Glutamatergic neuron (in vitro differentiated cells): ENCODE data around the gene SUN2. TPM values are rescaled to one million over a fixed set of nuclear protein-coding genes. Genes with fewer than 3 reads are reported as not detected.

ENCODE experiments used
- DNase-seq: peaks from one replicate; pipeline ENCODE4 v3.0.0; 2022
- H3K27ac Mint-ChIP-seq: one replicate; pipeline ENCODE4 v1.8.0; 2020; ENCODE audit warnings: mild to moderate bottlenecking, mixed read lengths, inconsistent platforms; ENCODE audit not compliant: unreplicated experiment
- H3K27me3 Mint-ChIP-seq: one replicate; pipeline ENCODE4 v1.8.0; 2020; ENCODE audit warnings: mild to moderate bottlenecking, moderate library complexity, mixed read lengths, inconsistent platforms; ENCODE audit not compliant: unreplicated experiment
- H3K36me3 Mint-ChIP-seq: one replicate; pipeline ENCODE4 v1.8.0; 2020; ENCODE audit warnings: mild to moderate bottlenecking, mixed read lengths, inconsistent platforms; ENCODE audit not compliant: unreplicated experiment
- H3K4me1 Mint-ChIP-seq: one replicate; pipeline ENCODE4 v1.8.0; 2020; ENCODE audit warnings: mild to moderate bottlenecking, low read depth, mixed read lengths, inconsistent platforms; ENCODE audit not compliant: unreplicated experiment
- H3K4me3 Mint-ChIP-seq: one replicate; pipeline ENCODE4 v1.8.0; 2020; ENCODE audit warnings: mild to moderate bottlenecking, mixed read lengths, inconsistent platforms; ENCODE audit not compliant: unreplicated experiment
- H3K9me3 Mint-ChIP-seq: one replicate; pipeline ENCODE4 v1.8.0; 2020; ENCODE audit warnings: mild to moderate bottlenecking, moderate library complexity, mixed read lengths, inconsistent platforms; ENCODE audit not compliant: unreplicated experiment
- total RNA-seq: library from RNA; stranded (reverse); fragmentation: NEBNext Ultra II Directional; extraction: Animal tissue kit (Norgen Biotek cat#: 25700); gene quantifications from one replicate; pipeline ENCODE4 v1.2.1, GENCODE V29; 2021; ENCODE audit not compliant: unreplicated experiment
- TF ChIP-seq, protein P1 (sequence below): fragments of 200-600 bp; sonication (generic); IDR thresholded peaks from one replicate; pipeline ENCODE4 v1.5.0; 2021; ENCODE audit not compliant: partially characterized antibody, unreplicated experiment

SUN2 gene
- total RNA-seq, 1 donor from 2014 or later = 174 TPM

GRCh38 chr22:38707984-38708383 is 47.8 kb downstream of the SUN2 start:
- Mint-ChIP-seq H3K4me1 (peaks cover 23% of the 10 kb centered on the region), H3K9me3 (peaks cover 3% of the 10 kb centered on the region), H3K27ac (no peak overlapping the region), H3K4me3 (peak overlapping the region; percentile 32), H3K27me3 (peaks cover 3% of the 10 kb centered on the region), H3K36me3 (no peaks in the 10 kb centered on the region)
- DNase-seq = no peak
- TF ChIP-seq, protein P1, sequence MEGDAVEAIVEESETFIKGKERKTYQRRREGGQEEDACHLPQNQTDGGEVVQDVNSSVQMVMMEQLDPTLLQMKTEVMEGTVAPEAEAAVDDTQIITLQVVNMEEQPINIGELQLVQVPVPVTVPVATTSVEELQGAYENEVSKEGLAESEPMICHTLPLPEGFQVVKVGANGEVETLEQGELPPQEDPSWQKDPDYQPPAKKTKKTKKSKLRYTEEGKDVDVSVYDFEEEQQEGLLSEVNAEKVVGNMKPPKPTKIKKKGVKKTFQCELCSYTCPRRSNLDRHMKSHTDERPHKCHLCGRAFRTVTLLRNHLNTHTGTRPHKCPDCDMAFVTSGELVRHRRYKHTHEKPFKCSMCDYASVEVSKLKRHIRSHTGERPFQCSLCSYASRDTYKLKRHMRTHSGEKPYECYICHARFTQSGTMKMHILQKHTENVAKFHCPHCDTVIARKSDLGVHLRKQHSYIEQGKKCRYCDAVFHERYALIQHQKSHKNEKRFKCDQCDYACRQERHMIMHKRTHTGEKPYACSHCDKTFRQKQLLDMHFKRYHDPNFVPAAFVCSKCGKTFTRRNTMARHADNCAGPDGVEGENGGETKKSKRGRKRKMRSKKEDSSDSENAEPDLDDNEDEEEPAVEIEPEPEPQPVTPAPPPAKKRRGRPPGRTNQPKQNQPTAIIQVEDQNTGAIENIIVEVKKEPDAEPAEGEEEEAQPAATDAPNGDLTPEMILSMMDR = no peak

DNA sequence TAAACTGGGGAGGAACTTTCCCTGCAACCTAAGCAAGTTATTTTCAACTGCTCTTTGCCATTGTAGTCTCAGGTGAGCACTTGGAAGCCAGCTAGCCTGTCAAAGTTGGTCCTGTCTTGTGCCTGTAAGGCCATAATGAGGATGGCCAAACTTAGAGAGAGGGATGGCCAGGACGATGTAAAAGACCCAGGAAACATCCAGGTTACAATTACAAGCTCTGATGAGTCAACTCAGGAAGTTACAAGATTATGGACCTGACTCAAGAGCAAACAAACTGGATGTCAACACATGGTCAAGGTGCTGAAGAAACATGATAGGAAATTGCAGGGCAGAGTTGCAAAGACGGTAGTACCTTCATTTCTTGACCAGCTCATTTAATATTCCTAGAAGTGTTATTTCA is 48.5 kb downstream of the SUN2 start:
- TF ChIP-seq, protein P1 = no peak
- H3K4me1 Mint-ChIP-seq = peaks cover 18% of the 10 kb centered on the region
- no peak for DNase-seq
- H3K9me3 Mint-ChIP-seq = peaks cover 3% of the 10 kb centered on the region
- H3K4me3 Mint-ChIP-seq = peak overlapping the region; percentile 95
- H3K27ac Mint-ChIP-seq = no peak overlapping the region
- no peaks in the 10 kb centered on the region for H3K36me3 Mint-ChIP-seq
- H3K27me3 Mint-ChIP-seq = peaks cover 3% of the 10 kb centered on the region

DNA sequence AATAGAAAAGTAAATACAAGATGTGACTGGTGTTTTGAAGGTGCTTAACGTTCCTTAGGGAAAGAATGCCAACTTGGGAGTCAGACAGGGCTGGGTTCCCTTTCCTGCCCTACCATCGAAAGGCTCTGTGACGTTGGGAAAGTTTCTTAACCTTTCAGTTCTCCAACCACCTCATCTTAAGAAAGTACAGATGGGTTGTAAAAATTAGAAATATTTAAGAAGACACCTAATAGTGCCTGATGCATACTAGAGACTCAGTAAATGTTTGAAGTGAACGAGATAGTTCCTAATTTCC is 49.0 kb downstream of the SUN2 start:
- DNase-seq = no peak
- Mint-ChIP-seq H3K36me3 (no peaks in the 10 kb centered on the region), H3K27ac (no peak overlapping the region), H3K27me3 (peaks cover 4% of the 10 kb centered on the region), H3K4me1 (peaks cover 16% of the 10 kb centered on the region), H3K4me3 (peak overlapping the region; percentile 95), H3K9me3 (peaks cover 4% of the 10 kb centered on the region)
- TF ChIP-seq, protein P1 = no peak

GRCh38 chr22:38706101-38706900 is 49.5 kb downstream of the SUN2 start:
- peak; percentile 54 for DNase-seq
- Mint-ChIP-seq H3K9me3 (peaks cover 9% of the 10 kb centered on the region), H3K27ac (no peak overlapping the region), H3K4me3 (peak overlapping the region; percentile 95), H3K4me1 (peaks cover 16% of the 10 kb centered on the region), H3K36me3 (no peaks in the 10 kb centered on the region), H3K27me3 (peaks cover 9% of the 10 kb centered on the region)
- TF ChIP-seq, protein P1 = no peak

GRCh38 chr22:38705235-38706100 is 50.3 kb downstream of the SUN2 start, which contains the start of gene GTPBP1:
Gene GTPBP1 (plus strand): TSS chr22:38705944. CDS start chr22:38705956, 12 bp downstream.
- H3K27me3 Mint-ChIP-seq = peaks cover 12% of the 10 kb centered on the region
- peak; percentile 94 for DNase-seq
- peak within 1 kb of the TSS; percentile 95 for H3K4me3 Mint-ChIP-seq
- peaks cover 14% of the 10 kb centered on the region for H3K4me1 Mint-ChIP-seq
- no peaks in the 10 kb centered on the region for H3K36me3 Mint-ChIP-seq
- peak within 1 kb of the TSS; percentile 91 for H3K27ac Mint-ChIP-seq
- peaks cover 12% of the 10 kb centered on the region for H3K9me3 Mint-ChIP-seq
- TF ChIP-seq, protein P1 = no peak
